Keratinocyte (primary cell): ENCODE measurements around the gene MME. TPM values are rescaled to one million over a fixed set of nuclear protein-coding genes. Genes with fewer than 3 reads are reported as not detected.

Source experiments
- DNase-seq: peaks from one replicate; pipeline ENCODE4 v3.0.0-alpha.2; 2011; ENCODE audit warnings: low read depth, missing footprints, low spot score
- FAIRE-seq: peaks from 2 replicates; lab custom pipeline; 2011; peaks lifted over from hg19 to GRCh38; lab: Jason Lieb, UNC
- H2AFZ ChIP-seq: 2 replicates; pipeline ENCODE4 v1.6.0; 2012; ENCODE audit warnings: low read length, control low read depth, inconsistent platforms; ENCODE audit not compliant: control insufficient read depth
- H3K27ac ChIP-seq: 2 replicates; pipeline ENCODE4 v1.5.1; 2011; ENCODE audit warnings: low read length; ENCODE audit not compliant: control insufficient read depth, insufficient read depth
- H3K27me3 ChIP-seq: 3 replicates; pipeline ENCODE4 v1.6.0; 2011; ENCODE audit warnings: low read length; ENCODE audit not compliant: control insufficient read depth, insufficient read depth; ENCODE audit errors: extremely low read depth
- H3K36me3 ChIP-seq, 2 experiments: 2 replicates in 1 of 2; 3 replicates in 1 of 2; pipeline ENCODE4 v1.5.1; 2011; ENCODE audit warnings: low read length in 2 of 2, mild to moderate bottlenecking in 1 of 2; ENCODE audit not compliant: control insufficient read depth in 2 of 2, insufficient read depth in 2 of 2; ENCODE audit errors: extremely low read depth in 1 of 2
- H3K4me1 ChIP-seq: 3 replicates; pipeline ENCODE4 v1.5.1; 2011; ENCODE audit warnings: low read length; ENCODE audit not compliant: control insufficient read depth, insufficient read depth; ENCODE audit errors: extremely low read depth
- H3K4me2 ChIP-seq: 3 replicates; pipeline ENCODE4 v1.6.0; 2011; ENCODE audit warnings: low read depth, low read length; ENCODE audit not compliant: control insufficient read depth, insufficient read depth; ENCODE audit errors: extremely low read depth
- H3K4me3 ChIP-seq, 3 experiments: fragments of 200-600 bp in 1 of 3; sonication (generic) in 1 of 3; 2 replicates in 2 of 3; 3 replicates in 1 of 3; pipeline ENCODE4 v1.5.1; 2011 to 2016; ENCODE audit warnings: low read length in 3 of 3, mild to moderate bottlenecking in 3 of 3, control low read depth in 2 of 3, inconsistent platforms in 1 of 3, low read depth in 1 of 3, mixed read lengths in 1 of 3, mixed run types in 1 of 3, moderate library complexity in 1 of 3; ENCODE audit not compliant: control insufficient read depth in 2 of 3, insufficient read depth in 2 of 3; ENCODE audit errors: extremely low read depth in 1 of 3
- H3K79me2 ChIP-seq: 2 replicates; pipeline ENCODE4 v1.6.0; 2012; ENCODE audit warnings: low read length; ENCODE audit not compliant: control insufficient read depth, insufficient read depth
- H3K9ac ChIP-seq: 3 replicates; pipeline ENCODE4 v1.6.0; 2011; ENCODE audit warnings: low read length; ENCODE audit not compliant: control insufficient read depth, insufficient read depth; ENCODE audit errors: extremely low read depth
- H3K9me1 ChIP-seq: 3 replicates; pipeline ENCODE4 v1.6.0; 2011; ENCODE audit warnings: low read length; ENCODE audit not compliant: control insufficient read depth, insufficient read depth; ENCODE audit errors: extremely low read depth
- H3K9me3 ChIP-seq: 2 replicates; pipeline ENCODE4 v1.5.1; 2012; ENCODE audit warnings: low read depth, low read length; ENCODE audit not compliant: control insufficient read depth
- H4K20me1 ChIP-seq: 3 replicates; pipeline ENCODE4 v1.6.0; 2011; ENCODE audit warnings: low read length; ENCODE audit not compliant: control insufficient read depth, insufficient read depth; ENCODE audit errors: extremely low read depth
- EZH2 ChIP-seq: IDR thresholded peaks from one replicate; pipeline ENCODE4 v1.6.1; 2012; ENCODE audit warnings: inconsistent platforms, mild to moderate bottlenecking, low read length, moderate library complexity
- dilution Hi-C: fragments of 300-500 bp; cut with MboI; formaldehyde crosslinking; loops from one replicate; pipeline ENCODE4 v1.7.0; 2020; ENCODE audit warnings: low sequenced_read_pairs; ENCODE audit not compliant: extremely low pct_ligation_motif_present
- polyA plus RNA-seq, 5 experiments: library from polyadenylated mRNA; depleted of rRNA in 3 of 5; stranded (reverse) in 3 of 5; stranded (forward) in 1 of 5; unstranded in 1 of 5; fragments of >200 nt; gene quantifications; 1 replicate in 1 of 5; 2 replicates in 3 of 5; 3 replicates in 1 of 5; pipeline versions ENCODE4 v1.2.1 to v1.2.3, GENCODE V29; 2011 to 2012; ENCODE audit warnings: missing spikeins in 2 of 5, low read depth in 1 of 5, low replicate concordance in 1 of 5
- TF ChIP-seq, protein P1 (sequence below), 3 experiments: IDR thresholded peaks in 1 of 3; conservative IDR thresholded peaks in 1 of 3; optimal IDR thresholded peaks in 1 of 3; 2 replicates in 2 of 3; 3 replicates in 1 of 3; pipeline versions ENCODE3 to v1.5.1; 2011; ENCODE audit warnings: low read length in 3 of 3, mild to moderate bottlenecking in 3 of 3, moderate library complexity in 2 of 3, control low read depth in 1 of 3, inconsistent platforms in 1 of 3; ENCODE audit not compliant: insufficient read depth in 2 of 3; ENCODE audit errors: extremely low read depth in 1 of 3

The MME gene
- polyA plus RNA-seq, 1 donor (not counting 4 experiments of a cell fraction or from before 2014, with no cell fraction given): 2.0 TPM

DNA sequence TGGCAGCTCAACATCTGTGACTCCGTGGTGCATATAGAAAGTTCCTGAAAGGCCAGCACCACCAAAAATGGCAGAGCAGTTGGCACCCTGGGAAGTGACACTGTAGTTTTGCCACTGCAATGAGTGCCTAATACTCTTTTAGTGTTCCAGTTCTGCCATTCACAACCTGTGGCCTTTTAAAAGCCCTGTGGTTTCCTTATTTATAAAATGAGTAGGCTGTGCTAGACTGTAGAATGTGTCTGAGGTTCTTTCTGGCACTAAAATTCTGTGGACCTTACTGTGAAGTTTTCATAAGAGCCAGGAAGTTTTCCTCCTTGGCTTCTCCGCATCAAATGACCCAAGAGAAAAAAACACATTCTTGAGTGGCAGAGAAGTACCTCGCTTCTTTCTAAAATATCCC lies 74.1 kb downstream of the MME start:
- H3K4me1 ChIP-seq: no peaks in the 10 kb centered on the region
- H3K9ac ChIP-seq: no peak overlapping the region
- no peaks in the 10 kb centered on the region for H4K20me1 ChIP-seq
- DNase-seq (no peak), FAIRE-seq (no peak)
- H3K4me2 ChIP-seq: no peak overlapping the region
- H3K27ac ChIP-seq: no peak overlapping the region
- H2AFZ ChIP-seq: no peak overlapping the region
- no peaks in the 10 kb centered on the region for H3K9me1 ChIP-seq
- H3K79me2 ChIP-seq: no peaks in the 10 kb centered on the region
- no peaks in the 10 kb centered on the region for H3K9me3 ChIP-seq
- no peak overlapping the region for H3K4me3 ChIP-seq
- dilution Hi-C loops: no loop called here
- no peak for TF ChIP-seq EZH2
- TF ChIP-seq, protein P1, sequence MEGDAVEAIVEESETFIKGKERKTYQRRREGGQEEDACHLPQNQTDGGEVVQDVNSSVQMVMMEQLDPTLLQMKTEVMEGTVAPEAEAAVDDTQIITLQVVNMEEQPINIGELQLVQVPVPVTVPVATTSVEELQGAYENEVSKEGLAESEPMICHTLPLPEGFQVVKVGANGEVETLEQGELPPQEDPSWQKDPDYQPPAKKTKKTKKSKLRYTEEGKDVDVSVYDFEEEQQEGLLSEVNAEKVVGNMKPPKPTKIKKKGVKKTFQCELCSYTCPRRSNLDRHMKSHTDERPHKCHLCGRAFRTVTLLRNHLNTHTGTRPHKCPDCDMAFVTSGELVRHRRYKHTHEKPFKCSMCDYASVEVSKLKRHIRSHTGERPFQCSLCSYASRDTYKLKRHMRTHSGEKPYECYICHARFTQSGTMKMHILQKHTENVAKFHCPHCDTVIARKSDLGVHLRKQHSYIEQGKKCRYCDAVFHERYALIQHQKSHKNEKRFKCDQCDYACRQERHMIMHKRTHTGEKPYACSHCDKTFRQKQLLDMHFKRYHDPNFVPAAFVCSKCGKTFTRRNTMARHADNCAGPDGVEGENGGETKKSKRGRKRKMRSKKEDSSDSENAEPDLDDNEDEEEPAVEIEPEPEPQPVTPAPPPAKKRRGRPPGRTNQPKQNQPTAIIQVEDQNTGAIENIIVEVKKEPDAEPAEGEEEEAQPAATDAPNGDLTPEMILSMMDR (optimal IDR thresholded peaks at IDR 0.05 in 1 of 3, IDR thresholded peaks at IDR 0.05 in 1 of 3, conservative IDR thresholded peaks at IDR 0.05 in 1 of 3; ENCODE audit: extremely low read depth in 1 of 3, insufficient read depth in 2 of 3, low read length in 3 of 3): no peak
- H3K27me3 ChIP-seq: no peaks in the 10 kb centered on the region
- H3K36me3 ChIP-seq: no peaks in the 10 kb centered on the region

DNA sequence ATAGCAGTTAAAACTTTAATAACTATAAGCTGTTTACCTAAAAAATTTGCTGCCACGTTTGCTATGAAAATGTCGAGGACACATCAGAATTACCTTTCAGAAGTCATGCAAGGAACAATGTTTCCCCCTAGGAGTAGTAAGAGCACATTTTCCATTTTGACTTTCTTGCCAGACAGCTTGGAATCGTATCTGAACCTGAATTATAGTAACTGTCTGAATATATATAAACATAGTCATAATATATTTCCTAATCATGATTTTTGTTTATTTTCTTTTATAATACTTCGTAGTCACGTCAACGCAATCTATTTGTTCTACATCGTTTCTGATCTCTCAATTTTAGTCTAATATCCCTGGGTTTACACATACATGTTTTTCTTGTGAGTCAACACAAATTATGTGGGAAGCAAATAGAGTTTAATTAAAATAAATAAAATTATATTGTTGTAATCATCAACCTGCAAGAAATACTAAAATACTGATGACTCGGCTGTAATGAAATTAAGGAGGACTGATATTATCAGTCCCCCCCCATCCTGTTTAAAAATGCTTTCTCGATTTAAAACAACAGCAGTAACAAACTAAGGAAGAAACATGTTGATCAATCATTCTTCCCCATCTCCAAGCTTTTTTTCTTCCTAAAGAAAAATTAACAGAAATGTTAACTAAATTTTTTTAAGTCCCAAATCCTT lies 78.4 kb downstream of the MME start:
- H3K9me1 ChIP-seq: no peaks in the 10 kb centered on the region
- no peaks in the 10 kb centered on the region for H4K20me1 ChIP-seq
- no peaks in the 10 kb centered on the region for H3K79me2 ChIP-seq
- DNase-seq (no peak), FAIRE-seq (no peak)
- no peak overlapping the region for H3K9ac ChIP-seq
- no peaks in the 10 kb centered on the region for H3K9me3 ChIP-seq
- H3K27me3 ChIP-seq: no peaks in the 10 kb centered on the region
- no peak overlapping the region for H2AFZ ChIP-seq
- H3K4me2 ChIP-seq: no peak overlapping the region
- dilution Hi-C loops: no loop called here
- no peaks in the 10 kb centered on the region for H3K36me3 ChIP-seq
- no peak overlapping the region for H3K27ac ChIP-seq
- no peak overlapping the region for H3K4me3 ChIP-seq
- no peaks in the 10 kb centered on the region for H3K4me1 ChIP-seq
- TF ChIP-seq EZH2: no peak
- TF ChIP-seq, protein P1 (optimal IDR thresholded peaks at IDR 0.05 in 1 of 3, IDR thresholded peaks at IDR 0.05 in 1 of 3, conservative IDR thresholded peaks at IDR 0.05 in 1 of 3; ENCODE audit: extremely low read depth in 1 of 3, insufficient read depth in 2 of 3, low read length in 3 of 3): no peak
